Adrenal gland (tissue), 12 donors: ENCODE measurements around the gene CDH5. TPM values are rescaled to one million over a fixed set of nuclear protein-coding genes. Genes with fewer than 3 reads are reported as not detected.

Experiments used
- DNase-seq, 7 donors: peaks; one replicate each; pipeline ENCODE4 v3.0.0-alpha.2; 2019 to 2020
- H3K27ac ChIP-seq, 5 donors: fragments of 200-600 bp; sonication (generic) in 4 of 5; 1 replicate in 3 of 5; 2 replicates in 2 of 5; pipeline versions ENCODE4 v1.5.1 to v1.8.0; 2016 to 2020; ENCODE audit warnings: mild to moderate bottlenecking in 1 of 5
- H3K27me3 ChIP-seq: fragments of 200-600 bp; 2 replicates; pipeline ENCODE4 v1.8.0; 2021
- H3K36me3 ChIP-seq, 2 donors: fragments of 200-600 bp; replicated peaks in 1 of 2; 1 replicate in 1 of 2; 2 replicates in 1 of 2; pipeline versions ENCODE4 v1.5.1 to v1.8.0; 2018 to 2022
- H3K4me1 ChIP-seq, 2 donors: fragments of 200-600 bp; replicated peaks in 1 of 2; 1 replicate in 1 of 2; 2 replicates in 1 of 2; pipeline versions ENCODE4 v1.5.1 to v1.8.0; 2018 to 2021
- H3K4me3 ChIP-seq, 4 donors: fragments of 200-600 bp; sonication (generic) in 3 of 4; one replicate each; pipeline ENCODE4 v1.5.1; 2016 to 2018
- H3K9me3 ChIP-seq, 3 donors: fragments of 200-600 bp; sonication (generic) in 1 of 3; replicated peaks in 1 of 3; 1 replicate in 2 of 3; 2 replicates in 1 of 3; pipeline versions ENCODE4 v1.5.1 to v1.8.0; 2016 to 2021
- CTCF ChIP-seq, 6 experiments: fragments of 450-650 bp in 4 of 6; fragments of 200-600 bp in 2 of 6; sonication (generic) in 1 of 6; IDR thresholded peaks; 1 replicate in 5 of 6; 2 replicates in 1 of 6; pipeline versions ENCODE4 v1.5.1 to v1.8.0; 2016 to 2021; ENCODE audit warnings: antibody characterized with exemption in 6 of 6, mild to moderate bottlenecking in 2 of 6, moderate library complexity in 1 of 6
- POLR2A ChIP-seq, 2 donors: fragments of 450-650 bp; IDR thresholded peaks; one replicate each; pipeline ENCODE4 v1.6.1; 2017; ENCODE audit warnings: antibody characterized with exemption in 2 of 2, mild to moderate bottlenecking in 2 of 2, moderate library complexity in 1 of 2
- WGBS, 4 donors: extraction: QIAGEN DNeasy Blood & Tissue Kit in 2 of 4; methylation state at CpG; one replicate each; pipeline versions ENCODE4 v1.1.5 to v1.1.7; 2013 to 2017; 5-methylcytosine and 5-hydroxymethylcytosine counted together
- intact Hi-C, 2 donors: fragments of 100-400 bp; cut with DNase I; formaldehyde crosslinking; loops; one replicate each; pipeline versions ENCODE4 v1.14.1 to v1.15.0; 2022 to 2023
- polyA plus RNA-seq, 3 donors: library from polyadenylated mRNA; stranded (reverse); fragments of 200-250 nt in 2 of 3; fragments of 350-450 nt in 1 of 3; fragmentation: Illumina TruSeq in 1 of 3; extraction: RNeasy Lipid Tissue Mini Kit (QIAGEN cat#74804) in 1 of 3; gene quantifications; one replicate each; pipeline ENCODE4 v1.2.3, GENCODE V29; 2013 to 2014
- total RNA-seq, 9 donors: library from RNA; depleted of rRNA in 4 of 9; stranded (reverse); fragments of >200 nt in 4 of 9; fragments of 120-200 nt in 1 of 9; fragmentation: NEBNext Ultra II Directional in 1 of 9; extraction: Animal tissue kit (Norgen Biotek cat#: 25700) in 1 of 9; gene quantifications; one replicate each; pipeline versions ENCODE4 v1.1.0 to v1.2.4, GENCODE V29; 2013 to 2023
- donor health status: healthy with polysubstance abuse.
- donor health status: Bipolar disorder and iron deficiency.
- donor health status: DM: yes; HTN: yes; CAD: no.
- donor health status: DM: no; HTN: no; CAD: no.
- donor health status: DM: no; HTN: no; CAD: no.
- donor health status: DM: yes; HTN: yes; CAD: no.

Gene CDH5
- total and polyA plus RNA-seq, 12 donors = 13.8 to 50.9 (median 28.4) TPM

DNA sequence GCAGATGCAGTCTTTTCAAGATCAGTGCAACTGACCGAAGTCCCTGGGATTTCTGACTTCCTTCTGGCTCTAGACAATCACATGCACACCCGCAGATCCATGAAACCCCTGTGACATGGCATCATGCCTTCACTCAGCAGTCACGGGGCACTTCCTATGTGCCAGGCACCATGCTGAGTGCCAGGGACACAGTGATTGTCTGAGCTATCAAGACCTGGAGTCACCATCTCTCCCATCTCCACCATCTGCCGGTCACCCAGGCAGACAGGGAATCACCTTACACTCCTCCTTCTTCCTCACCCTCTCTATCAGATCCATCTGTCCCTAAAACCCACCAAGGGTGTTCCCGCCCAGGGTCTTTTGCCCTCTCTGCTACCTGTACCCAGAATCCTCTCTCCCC lies 65.9 kb downstream of the CDH5 start:
- H3K4me3 ChIP-seq = no peak overlapping the region
- H3K4me1 ChIP-seq = peaks cover 2 to 4% of the 10 kb centered on the region in 2 donors
- H3K27ac ChIP-seq = no peak overlapping the region
- TF ChIP-seq POLR2A (IDR thresholded peaks at IDR 0.05) (no peak), CTCF (IDR thresholded peaks at IDR 0.05) (no peak)
- no peaks in the 10 kb centered on the region for H3K9me3 ChIP-seq
- WGBS, 4 donors = 74 to 84% (median 79%) methylated on average over 2 to 5 of the region's 5 CpGs
- intact Hi-C loops = no loop called here
- H3K36me3 ChIP-seq = no peaks in the 10 kb centered on the region
- peaks cover 30% of the 10 kb centered on the region for H3K27me3 ChIP-seq
- peak in 1 of 7 donors; percentile 21 for DNase-seq

- Histone ChIP-seq H3K36me3 (no peaks in the 10 kb centered on the region), H3K4me3 (no peak overlapping the region), H3K27ac (no peak overlapping the region), H3K9me3 (no peaks in the 10 kb centered on the region), H3K27me3 (peaks cover 15% of the 10 kb centered on the region), H3K4me1 (no peaks in the 10 kb centered on the region)
- 72 to 83% (median 73%) methylated on average over 8 to 9 of the region's 9 CpGs for WGBS, 4 donors
- intact Hi-C loops = no loop called here
- TF ChIP-seq POLR2A (IDR thresholded peaks at IDR 0.05) = no peak
- no peak for TF ChIP-seq CTCF (IDR thresholded peaks at IDR 0.05)
- no peak for DNase-seq
These were observed 68.3 kb downstream of the CDH5 start for GRCh38 chr16:66434619-66435430.

GRCh38 chr16:66435896-66436295 lies 69.4 kb downstream of the CDH5 start:
- Histone ChIP-seq H3K27me3 (peaks cover 15% of the 10 kb centered on the region), H3K27ac (no peak overlapping the region), H3K4me3 (no peak overlapping the region), H3K9me3 (no peaks in the 10 kb centered on the region), H3K36me3 (no peaks in the 10 kb centered on the region), H3K4me1 (no peaks in the 10 kb centered on the region)
- intact Hi-C loops = no loop called here
- peak in 1 of 7 donors; percentile 2 for DNase-seq
- WGBS, 4 donors = 60 to 100% (median 91%) methylated on average over 1 of the region's 1 CpG
- TF ChIP-seq POLR2A (IDR thresholded peaks at IDR 0.05) (no peak), CTCF (IDR thresholded peaks at IDR 0.05) (no peak)

- intact Hi-C loops = no loop called here
- no peaks in the 10 kb centered on the region for H3K4me1 ChIP-seq
- no peak for DNase-seq
These were observed 71.0 kb downstream of the CDH5 start for GRCh38 chr16:66437391-66437945.

More at GRCh38 chr16:66437391-66437945, 71.0 kb downstream of the CDH5 start:
- TF ChIP-seq CTCF (IDR thresholded peaks at IDR 0.05) = no peak
- WGBS, 4 donors = 59 to 72% (median 69%) methylated on average over 3 to 15 of the region's 15 CpGs
- H3K36me3 ChIP-seq = no peaks in the 10 kb centered on the region
- H3K9me3 ChIP-seq = no peaks in the 10 kb centered on the region
- no peak overlapping the region for H3K27ac ChIP-seq
- H3K27me3 ChIP-seq = peaks cover 12% of the 10 kb centered on the region
- no peak overlapping the region for H3K4me3 ChIP-seq
